C4-2B (cell line): Measurements from ENCODE around the gene APOBEC3H.

Source experiments
- ZFX ChIP-seq: fragments of 450-650 bp; IDR thresholded peaks from 2 replicates; pipeline ENCODE4 v1.6.1; 2017
- TF ChIP-seq, protein P1 (sequence below): fragments of 450-650 bp; conservative IDR thresholded peaks from 2 replicates; pipeline ENCODE4 v1.5.1; 2017; ENCODE audit warnings: mild to moderate bottlenecking

GRCh38 chr22:39133871-39134270, 36.8 kb downstream of the APOBEC3H start:
- TF ChIP-seq, protein P1, sequence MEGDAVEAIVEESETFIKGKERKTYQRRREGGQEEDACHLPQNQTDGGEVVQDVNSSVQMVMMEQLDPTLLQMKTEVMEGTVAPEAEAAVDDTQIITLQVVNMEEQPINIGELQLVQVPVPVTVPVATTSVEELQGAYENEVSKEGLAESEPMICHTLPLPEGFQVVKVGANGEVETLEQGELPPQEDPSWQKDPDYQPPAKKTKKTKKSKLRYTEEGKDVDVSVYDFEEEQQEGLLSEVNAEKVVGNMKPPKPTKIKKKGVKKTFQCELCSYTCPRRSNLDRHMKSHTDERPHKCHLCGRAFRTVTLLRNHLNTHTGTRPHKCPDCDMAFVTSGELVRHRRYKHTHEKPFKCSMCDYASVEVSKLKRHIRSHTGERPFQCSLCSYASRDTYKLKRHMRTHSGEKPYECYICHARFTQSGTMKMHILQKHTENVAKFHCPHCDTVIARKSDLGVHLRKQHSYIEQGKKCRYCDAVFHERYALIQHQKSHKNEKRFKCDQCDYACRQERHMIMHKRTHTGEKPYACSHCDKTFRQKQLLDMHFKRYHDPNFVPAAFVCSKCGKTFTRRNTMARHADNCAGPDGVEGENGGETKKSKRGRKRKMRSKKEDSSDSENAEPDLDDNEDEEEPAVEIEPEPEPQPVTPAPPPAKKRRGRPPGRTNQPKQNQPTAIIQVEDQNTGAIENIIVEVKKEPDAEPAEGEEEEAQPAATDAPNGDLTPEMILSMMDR: no peak
- TF ChIP-seq ZFX: no peak
